GM13977 (cell line): ENCODE data around the gene KIAA1217.
"Not testable (repeated sequence)": the region's sequence is repeated elsewhere in the genome, so short reads cannot be mapped to it uniquely, and the experiment has no call there.

Experiments
- DNase-seq: peaks from one replicate; pipeline ENCODE4 v3.0.0; 2012; ENCODE audit warnings: low spot score
- in situ Hi-C: fragments of 300-500 bp; cut with MboI; formaldehyde crosslinking; loops from one replicate; pipeline ENCODE4 v1.12.0; 2022; ENCODE audit warnings: low sequenced_read_pairs, low pct_unique_long_range_greater_than_20kb, mixed read lengths, inconsistent platforms; ENCODE audit not compliant: unreplicated experiment
- TF ChIP-seq, protein P1 (sequence below): IDR thresholded peaks from 2 replicates; pipeline ENCODE4 v1.5.1; 2012; ENCODE audit warnings: mild to moderate bottlenecking, control low read depth; ENCODE audit not compliant: insufficient read depth; ENCODE audit errors: extremely low read depth, missing control alignments

Gene KIAA1217

DNA sequence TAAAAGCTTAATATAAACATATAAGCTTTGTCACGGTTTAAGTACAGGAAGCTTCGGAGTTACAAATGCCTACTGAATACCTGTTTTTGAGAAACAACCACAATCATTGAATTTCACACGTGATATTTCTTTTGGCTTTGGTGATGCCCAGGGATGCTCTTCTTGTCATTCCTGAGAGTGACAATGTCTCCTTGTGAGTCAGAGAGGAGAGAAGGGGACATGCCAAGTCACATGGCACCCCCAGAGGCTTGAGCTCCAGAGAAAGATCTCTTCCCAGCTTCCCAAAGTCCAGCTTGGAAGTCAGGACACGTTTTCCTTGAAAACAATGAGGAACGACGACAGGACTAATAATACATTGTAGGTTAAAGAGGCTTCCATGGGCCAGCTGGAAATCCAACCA, 272.3 kb downstream of the KIAA1217 start:
- in situ Hi-C loops: no loop called here
- TF ChIP-seq, protein P1, sequence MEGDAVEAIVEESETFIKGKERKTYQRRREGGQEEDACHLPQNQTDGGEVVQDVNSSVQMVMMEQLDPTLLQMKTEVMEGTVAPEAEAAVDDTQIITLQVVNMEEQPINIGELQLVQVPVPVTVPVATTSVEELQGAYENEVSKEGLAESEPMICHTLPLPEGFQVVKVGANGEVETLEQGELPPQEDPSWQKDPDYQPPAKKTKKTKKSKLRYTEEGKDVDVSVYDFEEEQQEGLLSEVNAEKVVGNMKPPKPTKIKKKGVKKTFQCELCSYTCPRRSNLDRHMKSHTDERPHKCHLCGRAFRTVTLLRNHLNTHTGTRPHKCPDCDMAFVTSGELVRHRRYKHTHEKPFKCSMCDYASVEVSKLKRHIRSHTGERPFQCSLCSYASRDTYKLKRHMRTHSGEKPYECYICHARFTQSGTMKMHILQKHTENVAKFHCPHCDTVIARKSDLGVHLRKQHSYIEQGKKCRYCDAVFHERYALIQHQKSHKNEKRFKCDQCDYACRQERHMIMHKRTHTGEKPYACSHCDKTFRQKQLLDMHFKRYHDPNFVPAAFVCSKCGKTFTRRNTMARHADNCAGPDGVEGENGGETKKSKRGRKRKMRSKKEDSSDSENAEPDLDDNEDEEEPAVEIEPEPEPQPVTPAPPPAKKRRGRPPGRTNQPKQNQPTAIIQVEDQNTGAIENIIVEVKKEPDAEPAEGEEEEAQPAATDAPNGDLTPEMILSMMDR: no peak
- DNase-seq: no peak

DNA sequence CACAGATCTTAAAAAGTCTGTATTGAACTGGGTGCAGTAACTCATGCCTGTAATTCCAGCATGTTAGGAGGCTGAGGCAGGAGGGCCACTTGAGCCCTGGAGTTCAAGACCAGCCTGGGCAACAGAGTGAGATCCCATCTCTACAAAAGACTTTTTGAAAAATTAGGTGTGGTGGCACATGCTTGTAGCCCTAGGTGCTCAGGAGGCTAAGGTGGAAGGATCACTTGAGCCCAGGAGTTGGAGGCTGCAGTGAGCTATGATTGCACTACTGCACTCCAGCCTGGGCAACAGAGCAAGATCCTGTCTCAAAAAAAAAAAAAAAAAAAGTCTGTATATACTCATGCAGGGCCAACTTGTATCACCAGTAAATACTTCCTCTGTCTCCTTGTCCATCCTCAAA, 273.8 kb downstream of the KIAA1217 start:
- in situ Hi-C loops, DNase-seq: not testable (repeated sequence)

DNA sequence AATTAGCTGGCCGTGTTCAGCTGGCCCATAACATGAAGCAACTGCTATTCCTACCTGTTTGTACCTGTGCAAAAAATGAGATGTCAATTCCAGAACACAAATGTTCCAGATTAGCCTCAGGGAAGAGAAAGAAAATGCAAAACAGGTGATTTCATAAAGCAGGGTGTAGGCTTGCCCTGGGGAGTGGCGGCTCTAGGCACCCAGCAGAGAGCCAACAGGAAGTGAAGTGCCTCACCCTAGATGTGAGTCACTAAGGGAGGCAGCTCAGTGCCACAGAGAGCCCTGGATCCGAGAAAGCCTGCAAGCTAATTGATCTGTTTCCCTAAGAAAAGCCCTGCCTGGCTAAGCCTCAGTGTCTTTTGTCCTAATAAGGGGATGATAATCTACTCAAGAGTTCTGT, 274.8 kb downstream of the KIAA1217 start:
- in situ Hi-C loops: no loop called here
- peak; percentile 21 for DNase-seq
- TF ChIP-seq, protein P1: no peak

DNA sequence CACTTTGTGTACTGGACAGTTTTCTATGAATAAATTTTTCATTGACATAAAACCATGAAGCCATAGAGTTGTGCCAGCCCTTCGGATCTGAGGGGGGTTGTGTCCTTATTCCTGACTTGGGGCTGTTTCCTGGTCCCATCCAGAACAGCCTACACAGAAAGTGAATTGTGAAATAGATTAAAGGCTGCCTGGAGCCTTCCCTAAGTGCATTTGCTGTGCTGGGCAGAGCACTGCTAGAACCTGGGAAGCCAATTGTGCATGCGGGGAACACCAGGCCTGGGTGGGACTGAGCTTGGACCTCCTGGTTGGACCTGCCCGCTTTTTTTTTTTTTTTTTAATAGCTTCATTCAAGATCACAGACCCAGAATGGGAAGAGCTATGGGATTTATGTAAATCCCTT, 275.8 kb downstream of the KIAA1217 start:
- TF ChIP-seq, protein P1: no peak
- in situ Hi-C loops: no loop called here
- DNase-seq: no peak

- TF ChIP-seq, protein P1: no peak
- in situ Hi-C loops: no loop called here
- DNase-seq: no peak
Observed at GRCh38 chr10:24485304-24485703, 276.4 kb downstream of the KIAA1217 start.

DNA sequence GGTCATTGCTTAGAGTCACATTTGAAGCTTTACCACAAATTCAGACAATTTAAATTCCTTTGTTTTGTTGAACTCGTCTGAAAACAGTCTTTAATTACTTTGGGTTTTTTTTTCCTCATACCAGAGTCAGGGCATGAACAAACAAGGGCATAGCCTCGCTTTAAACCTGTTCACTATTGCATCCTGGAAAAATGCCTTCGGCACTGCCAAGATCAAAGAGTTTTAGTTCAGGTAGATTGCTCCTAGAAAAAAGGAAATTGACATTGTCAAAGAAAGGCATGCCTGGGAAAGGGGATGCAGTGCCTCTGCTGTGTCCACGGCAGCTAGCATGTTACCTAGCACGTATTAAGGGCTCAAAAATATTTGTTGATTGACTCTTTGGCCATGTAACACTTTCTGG, 279.7 kb downstream of the KIAA1217 start:
- TF ChIP-seq, protein P1: no peak

DNA sequence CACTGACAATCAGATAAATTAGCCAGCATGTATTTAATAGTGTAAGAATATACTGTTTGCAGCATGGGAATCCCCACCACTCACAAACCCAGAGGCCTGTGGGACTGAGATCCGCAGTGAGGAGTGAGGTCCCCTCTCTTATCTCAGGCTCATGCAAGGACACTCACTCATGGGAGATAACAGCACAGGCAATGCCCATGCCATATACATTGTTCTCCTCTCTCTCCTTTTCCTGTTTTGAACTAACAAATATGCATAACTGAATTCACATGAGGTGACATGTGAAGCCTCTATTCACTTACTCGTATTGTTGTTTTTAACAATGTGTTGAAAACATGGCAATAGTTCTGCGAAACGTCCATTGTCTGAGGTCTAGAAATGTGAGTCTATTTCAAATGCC, 284.2 kb downstream of the KIAA1217 start:
- no peak for DNase-seq
- TF ChIP-seq, protein P1: no peak
- in situ Hi-C loops: no loop called here

More for the DNA sequence above, 279.7 kb downstream of the KIAA1217 start:
- in situ Hi-C loops: no loop called here
- no peak for DNase-seq
